ENCODE measurements around the gene SURF1.
"Not testable (repeated sequence)": the region's sequence is repeated elsewhere in the genome, so short reads cannot be mapped to it uniquely, and the experiment has no call there.

SURF1 gene

GRCh38 chr9:133323211-133323610, 33.1 kb downstream of the SURF1 start:
- no peak for DNase-seq (ENCODE audit: low read depth in 2 of 2)

DNA sequence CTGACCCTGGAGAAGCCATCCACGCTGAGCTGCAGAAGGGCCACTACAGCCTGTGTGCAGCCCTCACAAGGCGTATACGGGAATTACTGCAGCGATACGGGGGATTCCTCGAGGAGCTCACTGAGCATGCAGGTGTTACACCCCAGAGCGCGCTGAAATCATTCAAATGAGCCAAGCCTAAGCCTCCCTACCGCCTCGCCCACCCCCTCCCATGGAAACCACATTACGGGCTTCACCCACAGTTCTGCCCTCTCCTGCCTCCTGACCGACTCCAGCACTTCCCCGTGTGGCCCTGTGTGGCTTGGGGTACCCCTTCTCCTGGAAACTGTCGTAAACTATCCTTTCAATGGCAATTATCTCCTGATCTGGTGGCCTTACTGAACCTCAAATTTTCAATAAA, 33.6 kb downstream of the SURF1 start:
- no peak for DNase-seq (ENCODE audit: low read depth in 2 of 2)

- no peak for DNase-seq (ENCODE audit: low read depth in 2 of 2)
Measured at GRCh38 chr9:133321411-133321935, 34.8 kb downstream of the SURF1 start.

GRCh38 chr9:133320421-133320881, 35.8 kb downstream of the SURF1 start:
- no peak for DNase-seq (ENCODE audit: low read depth in 2 of 2)

DNA sequence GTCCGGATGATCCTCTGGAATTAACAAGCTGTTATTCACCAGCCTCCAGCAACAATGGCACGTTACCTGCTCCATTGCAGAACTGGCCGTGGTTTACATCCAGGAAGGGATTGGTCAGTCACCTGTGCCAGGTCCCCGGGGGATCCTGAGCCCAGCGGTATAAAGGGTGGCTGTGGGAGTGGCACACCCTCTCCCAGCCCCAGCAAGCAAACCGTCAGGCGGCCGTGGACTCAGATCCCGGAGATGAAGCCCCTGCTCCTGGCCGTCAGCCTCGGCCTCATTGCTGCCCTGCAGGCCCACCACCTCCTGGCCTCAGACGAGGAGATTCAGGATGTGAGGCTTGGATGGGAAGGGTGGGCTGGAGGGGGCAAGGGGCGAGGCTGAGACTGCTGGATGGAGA, 38.7 kb downstream of the SURF1 start:
- DNase-seq (ENCODE audit: low read depth in 2 of 2), result not testable (repeated sequence)

- DNase-seq (ENCODE audit: low read depth in 2 of 2), result no peak
Measured at GRCh38 chr9:133315997-133316396, 40.3 kb downstream of the SURF1 start.

DNA sequence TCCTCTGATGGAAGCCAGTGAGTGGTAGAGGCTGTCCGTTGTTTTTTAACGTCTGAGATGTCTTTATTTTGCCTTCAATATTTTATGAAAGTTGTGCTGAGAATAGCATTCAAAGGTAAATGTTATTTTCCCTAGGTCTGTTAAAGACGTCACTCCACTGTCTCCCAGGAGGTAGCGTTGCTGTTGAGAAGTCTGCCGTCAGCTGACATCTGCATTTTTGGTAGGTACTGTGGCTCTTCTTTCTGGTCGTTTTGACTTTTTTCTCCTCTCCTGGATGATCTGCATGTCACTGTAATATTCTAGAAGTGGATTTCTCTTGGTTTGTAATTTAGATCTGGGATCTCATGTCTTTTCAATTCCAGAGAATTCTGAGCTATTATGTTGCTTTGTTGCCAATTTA, 46.7 kb downstream of the SURF1 start:
- DNase-seq (ENCODE audit: low read depth in 2 of 2), result no peak

- DNase-seq (ENCODE audit: low read depth in 2 of 2), result no peak
Measured at GRCh38 chr9:133307301-133307700, 49.0 kb downstream of the SURF1 start.

GRCh38 chr9:133306242-133307204, 49.8 kb downstream of the SURF1 start:
- no peak for DNase-seq (ENCODE audit: low read depth in 2 of 2)

DNA sequence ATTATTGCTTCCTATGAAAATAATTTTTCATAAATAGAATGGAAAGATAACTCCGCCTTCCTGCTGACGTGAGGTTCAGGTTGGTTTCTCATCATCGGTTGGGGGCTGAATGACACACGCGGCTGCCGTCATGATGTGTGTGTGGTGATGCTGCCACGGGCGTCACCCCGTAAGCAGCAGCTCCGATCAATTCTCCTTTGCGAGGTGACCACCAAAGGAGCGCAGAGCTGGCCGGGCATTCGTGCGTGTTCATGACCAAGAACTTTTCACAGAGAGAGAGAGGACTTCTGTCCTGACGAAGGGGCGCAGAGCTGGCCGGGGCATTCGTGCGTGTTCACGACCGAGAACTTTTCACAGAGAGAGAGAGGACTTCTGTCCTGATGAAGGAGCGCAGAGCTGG, 50.6 kb downstream of the SURF1 start:
- no peak for DNase-seq (ENCODE audit: low read depth in 2 of 2)

DNA sequence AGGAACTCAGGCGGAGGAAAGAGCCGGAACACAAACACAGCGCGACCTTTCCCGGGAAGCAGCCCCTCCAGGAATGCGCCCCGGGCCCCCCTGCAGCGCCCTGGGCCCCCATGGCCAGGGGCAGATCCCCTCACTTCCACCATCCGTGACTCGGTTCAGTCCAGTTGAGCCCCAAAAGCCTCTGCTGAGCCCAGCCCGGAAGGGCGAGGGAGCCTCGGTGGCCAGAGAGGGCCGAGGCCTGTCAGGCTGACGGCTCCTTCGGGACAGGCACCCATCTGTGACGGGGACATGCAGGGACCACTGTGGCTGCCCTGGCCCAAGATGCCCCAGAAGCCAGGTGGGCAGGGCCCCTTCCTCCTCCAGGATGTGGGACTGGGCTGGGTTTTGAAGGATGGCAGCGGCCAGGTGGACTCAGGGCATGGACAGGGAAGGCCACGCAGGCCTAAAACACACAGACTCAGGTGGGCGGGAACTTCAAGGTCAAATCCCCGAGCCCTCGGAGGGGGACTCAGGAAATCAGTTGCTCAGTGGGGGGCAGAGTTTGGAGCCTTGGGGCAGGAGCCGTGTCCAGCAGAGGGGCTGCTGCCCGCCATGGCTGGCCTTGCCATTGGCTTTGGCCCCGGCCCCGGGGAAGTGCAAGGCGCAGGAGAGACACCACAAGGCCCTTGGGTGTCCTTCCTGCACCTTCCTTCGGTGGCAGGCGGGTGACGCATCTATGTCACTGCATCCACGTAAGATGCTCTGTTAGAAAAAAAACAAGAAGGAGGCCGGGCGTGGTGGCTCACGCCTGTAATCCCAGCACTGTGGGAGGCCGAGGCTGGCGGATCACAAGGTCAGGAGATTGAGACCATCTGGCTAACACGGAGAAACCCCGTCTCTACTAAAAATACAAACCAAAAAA, 51.6 kb downstream of the SURF1 start:
- DNase-seq (ENCODE audit: low read depth in 2 of 2), result no peak

- DNase-seq (ENCODE audit: low read depth in 2 of 2), result no peak
Measured at GRCh38 chr9:133304158-133304470, 52.2 kb downstream of the SURF1 start.

DNA sequence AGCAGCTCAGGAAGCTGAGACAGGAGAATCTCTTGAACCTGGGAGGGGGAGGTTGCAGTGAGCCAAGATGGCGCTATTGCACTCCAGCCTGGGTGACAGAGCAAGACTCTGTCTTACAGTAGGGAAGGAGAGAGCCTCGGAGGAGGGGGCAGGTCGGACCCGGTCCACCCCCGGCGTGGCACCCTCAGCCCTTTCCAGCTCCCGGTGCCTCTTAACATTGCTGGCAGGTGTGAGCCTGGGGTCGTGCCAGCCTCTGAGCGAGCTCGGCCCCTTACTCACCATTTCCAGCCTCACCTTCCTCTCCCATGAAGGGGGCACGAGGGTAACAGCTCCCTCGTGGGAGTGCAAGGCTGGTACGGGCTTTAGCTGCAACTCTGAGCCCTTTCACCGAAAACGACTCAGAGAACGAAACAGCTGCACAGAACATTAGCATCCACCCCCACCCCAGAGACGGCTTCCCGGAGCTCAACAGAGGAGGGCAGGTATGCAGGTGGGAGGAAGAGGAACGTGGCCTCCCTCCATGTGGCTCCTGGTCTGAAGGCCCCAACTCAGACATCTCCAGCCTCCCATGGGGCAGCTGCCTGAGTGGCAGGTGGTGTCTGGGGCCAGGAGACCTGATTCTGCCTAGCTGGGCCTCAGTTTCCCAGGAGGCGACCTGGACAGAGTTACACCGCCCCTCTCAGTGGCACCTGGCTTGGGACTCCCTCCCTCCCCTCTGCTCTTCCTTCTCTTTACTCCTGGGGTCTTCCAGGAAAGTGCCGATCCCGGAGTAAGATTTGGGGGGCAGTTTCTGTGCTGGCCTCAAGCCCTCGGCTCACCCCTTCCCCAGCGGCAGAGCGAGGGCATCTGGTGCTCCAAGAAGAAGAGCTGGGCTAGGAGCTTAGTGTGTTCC, 52.8 kb downstream of the SURF1 start:
- DNase-seq (ENCODE audit: low read depth in 2 of 2), result no peak
